Transverse colon (tissue), 4 donors: ENCODE measurements around the gene CDX1. TPM values are rescaled to one million over a fixed set of nuclear protein-coding genes. Genes with fewer than 3 reads are reported as not detected.

Experiments
- DNase-seq: peaks from one replicate; pipeline ENCODE4 v3.0.0-alpha.2; 2019
- H3K27ac ChIP-seq, 4 donors: fragments of 200-600 bp; sonication (generic); 2 replicates each; pipeline ENCODE4 v1.5.1; 2016 to 2018; ENCODE audit warnings: inconsistent platforms in 4 of 4
- H3K27me3 ChIP-seq: fragments of 200-600 bp; sonication (generic); 2 replicates; pipeline ENCODE4 v1.5.1; 2017; ENCODE audit warnings: inconsistent platforms
- H3K36me3 ChIP-seq, 4 donors: fragments of 200-600 bp; sonication (generic); 2 replicates each; pipeline ENCODE4 v1.5.1; 2017 to 2019; ENCODE audit warnings: inconsistent platforms in 4 of 4
- H3K4me1 ChIP-seq, 4 donors: fragments of 200-600 bp; sonication (generic); 2 replicates each; pipeline ENCODE4 v1.5.1; 2017 to 2020; ENCODE audit warnings: inconsistent platforms in 4 of 4
- H3K4me3 ChIP-seq, 4 donors: fragments of 200-600 bp; sonication (generic); 1 replicate in 1 of 4; 2 replicates in 3 of 4; pipeline versions ENCODE4 v1.5.1 to v1.6.1; 2017 to 2019; ENCODE audit warnings: inconsistent platforms in 4 of 4
- H3K9me3 ChIP-seq, 2 donors: fragments of 200-600 bp; sonication (generic); 2 replicates each; pipeline ENCODE4 v1.5.1; 2017 to 2019; ENCODE audit warnings: inconsistent platforms in 2 of 2
- CTCF ChIP-seq, 5 experiments: fragments of 200-600 bp in 3 of 5; fragments of 450-650 bp in 2 of 5; sonication (generic) in 3 of 5; IDR thresholded peaks; 1 replicate in 2 of 5; 2 replicates in 3 of 5; pipeline ENCODE4 v1.5.1; 2016 to 2017; ENCODE audit warnings: antibody characterized with exemption in 5 of 5, inconsistent platforms in 3 of 5, mild to moderate bottlenecking in 2 of 5, moderate library complexity in 1 of 5
- EP300 ChIP-seq: sonication (generic); formaldehyde crosslinking; IDR thresholded peaks from one replicate; pipeline ENCODE4 v1.6.1; 2017; ENCODE audit warnings: antibody characterized with exemption, low read depth
- POLR2A ChIP-seq: fragments of 450-650 bp; IDR thresholded peaks from one replicate; pipeline ENCODE4 v1.6.1; 2016; ENCODE audit warnings: antibody characterized with exemption, mild to moderate bottlenecking, moderate library complexity
- POLR2AphosphoS5 ChIP-seq, 3 donors: sonication (generic); formaldehyde crosslinking; IDR thresholded peaks; one replicate each; pipeline ENCODE4 v1.6.1; 2016; ENCODE audit warnings: antibody characterized with exemption in 3 of 3
- WGBS, 2 donors: methylation state at CpG; one replicate each; pipeline ENCODE4 v1.1.5; 2018; ENCODE audit warnings: low coverage in 1 of 2; 5-methylcytosine and 5-hydroxymethylcytosine counted together
- in situ Hi-C, 4 donors: fragments of 200-750 bp; cut with MboI; loops; one replicate each; pipeline versions ENCODE4 v1.15.0 to v1.15.1; 2017; ENCODE audit warnings: low sequenced_read_pairs in 3 of 4, low pct_ligation_motif_present in 1 of 4, low pct_unique_long_range_greater_than_20kb in 1 of 4
- intact Hi-C: fragments of 100-400 bp; cut with DNase I; formaldehyde crosslinking; loops from one replicate; pipeline ENCODE4 v1.15.1; 2023; ENCODE audit warnings: low total_unique reads
- total RNA-seq, 4 donors: library from RNA; depleted of rRNA; stranded (reverse); fragments of >200 nt; gene quantifications; one replicate each; pipeline ENCODE4 v1.1.0, GENCODE V29; 2016

CDX1 gene
- total RNA-seq, 4 donors from 2014 or later = 249 to 540 (median 360) TPM

DNA sequence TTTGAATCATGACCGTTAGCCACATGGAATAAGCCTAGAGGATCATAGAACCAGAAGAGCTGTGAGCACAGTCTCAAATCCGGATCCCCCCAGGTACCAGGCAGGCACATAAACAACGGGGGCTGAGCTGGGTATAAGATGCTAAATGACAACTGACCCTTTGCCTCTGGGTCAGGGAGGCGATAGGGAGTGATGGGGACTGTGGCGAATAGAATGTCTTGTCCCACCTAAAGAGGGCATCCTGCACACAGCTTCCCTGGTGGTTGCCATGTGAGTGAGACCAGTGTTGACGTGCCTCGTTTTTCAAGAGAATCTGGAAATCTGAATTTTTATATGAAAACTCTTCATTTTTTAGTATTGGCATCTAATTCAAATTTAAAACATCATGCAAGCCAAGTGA lies 56.9 kb downstream of the CDX1 start:
- no peak for DNase-seq
- in situ Hi-C loops = loop anchor here in 1 of 4 donors (25.0 kb wide), 1 partner anchor 386 kb away; no protein-coding TSS in a partner anchor
- TF ChIP-seq CTCF (IDR thresholded peaks at IDR 0.05) = no peak
- TF ChIP-seq EP300 = no peak
- no peak for TF ChIP-seq POLR2AphosphoS5 (IDR thresholded peaks at IDR 0.05)
- no peak for TF ChIP-seq POLR2A
- Histone ChIP-seq H3K27me3 (no peaks in the 10 kb centered on the region), H3K4me1 (no peaks in the 10 kb centered on the region), H3K36me3 (no peaks in the 10 kb centered on the region), H3K4me3 (no peak overlapping the region), H3K27ac (no peak overlapping the region), H3K9me3 (no peaks in the 10 kb centered on the region)
- WGBS, 2 donors = 86 to 89% methylated on average over 5 to 7 of the region's 7 CpGs
- intact Hi-C loops = no loop called here

- intact Hi-C loops (no loop called here), in situ Hi-C loops (loop anchor here in 1 of 4 donors (25.0 kb wide), 1 partner anchor 387 kb away; no protein-coding TSS in a partner anchor)
- no peaks in the 10 kb centered on the region for H3K27me3 ChIP-seq
- TF ChIP-seq EP300 (no peak), CTCF (IDR thresholded peaks at IDR 0.05) (no peak), POLR2AphosphoS5 (IDR thresholded peaks at IDR 0.05) (no peak), POLR2A (no peak)
- no peaks in the 10 kb centered on the region for H3K36me3 ChIP-seq
- no peak for DNase-seq
- no peak overlapping the region for H3K4me3 ChIP-seq
- no peak overlapping the region for H3K27ac ChIP-seq
- WGBS, 2 donors = 62 to 72% methylated on average over 2 to 8 of the region's 8 CpGs
- no peaks in the 10 kb centered on the region for H3K9me3 ChIP-seq
- H3K4me1 ChIP-seq = no peaks in the 10 kb centered on the region
These were observed 58.0 kb downstream of the CDX1 start for GRCh38 chr5:150224483-150225027.

GRCh38 chr5:150227036-150227435 lies 60.5 kb downstream of the CDX1 start:
- Histone ChIP-seq H3K27ac (no peak overlapping the region), H3K27me3 (no peaks in the 10 kb centered on the region), H3K4me3 (no peak overlapping the region), H3K4me1 (no peaks in the 10 kb centered on the region), H3K36me3 (no peaks in the 10 kb centered on the region), H3K9me3 (no peaks in the 10 kb centered on the region)
- TF ChIP-seq EP300 = no peak
- TF ChIP-seq POLR2A = no peak
- no peak for TF ChIP-seq POLR2AphosphoS5 (IDR thresholded peaks at IDR 0.05)
- TF ChIP-seq CTCF (IDR thresholded peaks at IDR 0.05) = no peak
- no peak for DNase-seq
- 60 to 94% methylated on average over 1 to 5 of the region's 5 CpGs for WGBS, 2 donors
- intact Hi-C loops = no loop called here
- in situ Hi-C loops = no loop called here

- intact Hi-C loops = no loop called here
- Histone ChIP-seq H3K9me3 (no peaks in the 10 kb centered on the region), H3K27me3 (no peaks in the 10 kb centered on the region), H3K4me1 (no peaks in the 10 kb centered on the region), H3K4me3 (no peak overlapping the region), H3K27ac (no peak overlapping the region), H3K36me3 (no peaks in the 10 kb centered on the region)
- in situ Hi-C loops = no loop called here
- TF ChIP-seq EP300 = no peak
- no peak for TF ChIP-seq POLR2A
- no peak for TF ChIP-seq CTCF (IDR thresholded peaks at IDR 0.05)
- TF ChIP-seq POLR2AphosphoS5 (IDR thresholded peaks at IDR 0.05) = no peak
- no peak for DNase-seq
- 86% methylated on average over 10 of the region's 11 CpGs; no CpG with 5 or more reads in 1 of the 2 donors for WGBS, 2 donors
These were observed 61.2 kb downstream of the CDX1 start for GRCh38 chr5:150227606-150228273.
